ENCODE measurements around the gene SPPL2A. TPM values are rescaled to one million over a fixed set of nuclear protein-coding genes. Genes with fewer than 3 reads are reported as not detected.

SPPL2A gene
- total and polyA plus RNA-seq, 9 of the 15 experiments (the other 6 are each of a cell fraction or from before 2014, with no cell fraction given), result 9.8 to 66.1 (median 38.0) TPM

DNA sequence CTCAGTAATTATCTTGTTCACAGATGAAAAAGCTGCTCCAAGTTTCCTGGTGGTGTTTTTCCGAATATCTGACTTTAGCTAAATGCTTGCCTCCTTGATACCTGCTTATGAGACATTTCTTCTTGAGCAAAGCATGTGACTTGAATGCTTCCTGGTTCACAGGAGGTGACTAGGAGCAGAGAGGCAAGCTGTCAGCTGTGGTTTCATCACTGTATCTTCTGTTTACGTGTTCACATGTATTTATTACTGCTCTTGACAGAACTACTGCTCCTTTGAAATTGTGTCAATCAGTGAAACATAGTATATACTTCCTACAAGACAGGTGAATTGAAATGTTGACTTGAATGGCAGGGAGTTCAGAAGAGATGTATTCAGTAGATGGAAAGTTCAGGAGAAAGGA lies 8.9 kb upstream of the SPPL2A start (continued):
- TF ChIP-seq, protein P1, sequence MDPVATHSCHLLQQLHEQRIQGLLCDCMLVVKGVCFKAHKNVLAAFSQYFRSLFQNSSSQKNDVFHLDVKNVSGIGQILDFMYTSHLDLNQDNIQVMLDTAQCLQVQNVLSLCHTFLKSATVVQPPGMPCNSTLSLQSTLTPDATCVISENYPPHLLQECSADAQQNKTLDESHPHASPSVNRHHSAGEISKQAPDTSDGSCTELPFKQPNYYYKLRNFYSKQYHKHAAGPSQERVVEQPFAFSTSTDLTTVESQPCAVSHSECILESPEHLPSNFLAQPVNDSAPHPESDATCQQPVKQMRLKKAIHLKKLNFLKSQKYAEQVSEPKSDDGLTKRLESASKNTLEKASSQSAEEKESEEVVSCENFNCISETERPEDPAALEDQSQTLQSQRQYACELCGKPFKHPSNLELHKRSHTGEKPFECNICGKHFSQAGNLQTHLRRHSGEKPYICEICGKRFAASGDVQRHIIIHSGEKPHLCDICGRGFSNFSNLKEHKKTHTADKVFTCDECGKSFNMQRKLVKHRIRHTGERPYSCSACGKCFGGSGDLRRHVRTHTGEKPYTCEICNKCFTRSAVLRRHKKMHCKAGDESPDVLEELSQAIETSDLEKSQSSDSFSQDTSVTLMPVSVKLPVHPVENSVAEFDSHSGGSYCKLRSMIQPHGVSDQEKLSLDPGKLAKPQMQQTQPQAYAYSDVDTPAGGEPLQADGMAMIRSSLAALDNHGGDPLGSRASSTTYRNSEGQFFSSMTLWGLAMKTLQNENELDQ (CRISPR knock-in tag; IDR thresholded peaks at IDR 0.05; ENCODE audit: borderline replicate concordance), result no peak
- TF ChIP-seq IRF2 (CRISPR knock-in tag; IDR thresholded peaks at IDR 0.05) (no peak), SRSF3 (IDR thresholded peaks at IDR 0.05; ENCODE audit: insufficient read depth, low read length) (no peak), GABPB2 (CRISPR knock-in tag; conservative IDR thresholded peaks at IDR 0.05) (no peak), NFIX (CRISPR knock-in tag; IDR thresholded peaks at IDR 0.05; ENCODE audit: low read depth) (no peak), IFI16 (CRISPR knock-in tag; IDR thresholded peaks at IDR 0.05) (no peak), ASH1L (IDR thresholded peaks at IDR 0.05; ENCODE audit: borderline replicate concordance, low read depth, partially characterized antibody) (no peak), CBX3 (IDR thresholded peaks at IDR 0.05; ENCODE audit: borderline replicate concordance in 1 of 2, low read length in 2 of 2) (no peak), RBM22 (IDR thresholded peaks at IDR 0.05; ENCODE audit: low read depth, low read length, poor library complexity, severe bottlenecking) (no peak), BRCA1 (IDR thresholded peaks at IDR 0.05) (no peak), BRCA1 (CRISPR knock-in tag; IDR thresholded peaks at IDR 0.05) (no peak)
- TF ChIP-seq, protein P2, sequence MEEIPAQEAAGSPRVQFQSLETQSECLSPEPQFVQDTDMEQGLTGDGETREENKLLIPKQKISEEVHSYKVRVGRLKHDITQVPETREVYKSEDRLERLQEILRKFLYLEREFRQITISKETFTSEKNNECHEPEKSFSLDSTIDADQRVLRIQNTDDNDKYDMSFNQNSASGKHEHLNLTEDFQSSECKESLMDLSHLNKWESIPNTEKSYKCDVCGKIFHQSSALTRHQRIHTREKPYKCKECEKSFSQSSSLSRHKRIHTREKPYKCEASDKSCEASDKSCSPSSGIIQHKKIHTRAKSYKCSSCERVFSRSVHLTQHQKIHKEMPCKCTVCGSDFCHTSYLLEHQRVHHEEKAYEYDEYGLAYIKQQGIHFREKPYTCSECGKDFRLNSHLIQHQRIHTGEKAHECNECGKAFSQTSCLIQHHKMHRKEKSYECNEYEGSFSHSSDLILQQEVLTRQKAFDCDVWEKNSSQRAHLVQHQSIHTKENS (CRISPR knock-in tag; IDR thresholded peaks at IDR 0.05), result no peak
- TF ChIP-seq, protein P3, sequence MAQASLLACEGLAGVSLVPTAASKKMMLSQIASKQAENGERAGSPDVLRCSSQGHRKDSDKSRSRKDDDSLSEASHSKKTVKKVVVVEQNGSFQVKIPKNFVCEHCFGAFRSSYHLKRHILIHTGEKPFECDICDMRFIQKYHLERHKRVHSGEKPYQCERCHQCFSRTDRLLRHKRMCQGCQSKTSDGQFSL (CRISPR knock-in tag; IDR thresholded peaks at IDR 0.05), result no peak
- TF ChIP-seq, protein P3 (tag; IDR thresholded peaks at IDR 0.05), result no peak
- TF ChIP-seq, protein P4, sequence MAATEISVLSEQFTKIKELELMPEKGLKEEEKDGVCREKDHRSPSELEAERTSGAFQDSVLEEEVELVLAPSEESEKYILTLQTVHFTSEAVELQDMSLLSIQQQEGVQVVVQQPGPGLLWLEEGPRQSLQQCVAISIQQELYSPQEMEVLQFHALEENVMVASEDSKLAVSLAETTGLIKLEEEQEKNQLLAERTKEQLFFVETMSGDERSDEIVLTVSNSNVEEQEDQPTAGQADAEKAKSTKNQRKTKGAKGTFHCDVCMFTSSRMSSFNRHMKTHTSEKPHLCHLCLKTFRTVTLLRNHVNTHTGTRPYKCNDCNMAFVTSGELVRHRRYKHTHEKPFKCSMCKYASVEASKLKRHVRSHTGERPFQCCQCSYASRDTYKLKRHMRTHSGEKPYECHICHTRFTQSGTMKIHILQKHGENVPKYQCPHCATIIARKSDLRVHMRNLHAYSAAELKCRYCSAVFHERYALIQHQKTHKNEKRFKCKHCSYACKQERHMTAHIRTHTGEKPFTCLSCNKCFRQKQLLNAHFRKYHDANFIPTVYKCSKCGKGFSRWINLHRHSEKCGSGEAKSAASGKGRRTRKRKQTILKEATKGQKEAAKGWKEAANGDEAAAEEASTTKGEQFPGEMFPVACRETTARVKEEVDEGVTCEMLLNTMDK (IDR thresholded peaks at IDR 0.05; ENCODE audit: borderline replicate concordance, insufficient read depth, low read depth, low read length, poor library complexity, severe bottlenecking), result no peak
- TF ChIP-seq, protein P5, sequence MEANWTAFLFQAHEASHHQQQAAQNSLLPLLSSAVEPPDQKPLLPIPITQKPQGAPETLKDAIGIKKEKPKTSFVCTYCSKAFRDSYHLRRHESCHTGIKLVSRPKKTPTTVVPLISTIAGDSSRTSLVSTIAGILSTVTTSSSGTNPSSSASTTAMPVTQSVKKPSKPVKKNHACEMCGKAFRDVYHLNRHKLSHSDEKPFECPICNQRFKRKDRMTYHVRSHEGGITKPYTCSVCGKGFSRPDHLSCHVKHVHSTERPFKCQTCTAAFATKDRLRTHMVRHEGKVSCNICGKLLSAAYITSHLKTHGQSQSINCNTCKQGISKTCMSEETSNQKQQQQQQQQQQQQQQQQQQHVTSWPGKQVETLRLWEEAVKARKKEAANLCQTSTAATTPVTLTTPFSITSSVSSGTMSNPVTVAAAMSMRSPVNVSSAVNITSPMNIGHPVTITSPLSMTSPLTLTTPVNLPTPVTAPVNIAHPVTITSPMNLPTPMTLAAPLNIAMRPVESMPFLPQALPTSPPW (CRISPR knock-in tag; IDR thresholded peaks at IDR 0.05), result no peak
- TF ChIP-seq, protein P6, sequence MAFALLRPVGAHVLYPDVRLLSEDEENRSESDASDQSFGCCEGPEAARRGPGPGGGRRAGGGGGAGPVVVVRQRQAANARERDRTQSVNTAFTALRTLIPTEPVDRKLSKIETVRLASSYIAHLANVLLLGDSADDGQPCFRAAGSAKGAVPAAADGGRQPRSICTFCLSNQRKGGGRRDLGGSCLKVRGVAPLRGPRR (CRISPR knock-in tag; IDR thresholded peaks at IDR 0.05), result no peak
- TF ChIP-seq, protein P7, sequence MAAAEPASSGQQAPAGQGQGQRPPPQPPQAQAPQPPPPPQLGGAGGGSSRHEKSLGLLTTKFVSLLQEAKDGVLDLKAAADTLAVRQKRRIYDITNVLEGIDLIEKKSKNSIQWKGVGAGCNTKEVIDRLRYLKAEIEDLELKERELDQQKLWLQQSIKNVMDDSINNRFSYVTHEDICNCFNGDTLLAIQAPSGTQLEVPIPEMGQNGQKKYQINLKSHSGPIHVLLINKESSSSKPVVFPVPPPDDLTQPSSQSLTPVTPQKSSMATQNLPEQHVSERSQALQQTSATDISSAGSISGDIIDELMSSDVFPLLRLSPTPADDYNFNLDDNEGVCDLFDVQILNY (CRISPR knock-in tag; IDR thresholded peaks at IDR 0.05), result no peak
